Measurements from ENCODE around the gene RPEL1. TPM values are rescaled to one million over a fixed set of nuclear protein-coding genes. Genes with fewer than 3 reads are reported as not detected.
A peak's percentile ranks its signal among the peaks of the same experiment; 100 is the strongest.

RPEL1 gene
- total and polyA plus RNA-seq, 2 donors (not counting 1 experiment from before 2014, with no cell fraction given) = not detected

DNA sequence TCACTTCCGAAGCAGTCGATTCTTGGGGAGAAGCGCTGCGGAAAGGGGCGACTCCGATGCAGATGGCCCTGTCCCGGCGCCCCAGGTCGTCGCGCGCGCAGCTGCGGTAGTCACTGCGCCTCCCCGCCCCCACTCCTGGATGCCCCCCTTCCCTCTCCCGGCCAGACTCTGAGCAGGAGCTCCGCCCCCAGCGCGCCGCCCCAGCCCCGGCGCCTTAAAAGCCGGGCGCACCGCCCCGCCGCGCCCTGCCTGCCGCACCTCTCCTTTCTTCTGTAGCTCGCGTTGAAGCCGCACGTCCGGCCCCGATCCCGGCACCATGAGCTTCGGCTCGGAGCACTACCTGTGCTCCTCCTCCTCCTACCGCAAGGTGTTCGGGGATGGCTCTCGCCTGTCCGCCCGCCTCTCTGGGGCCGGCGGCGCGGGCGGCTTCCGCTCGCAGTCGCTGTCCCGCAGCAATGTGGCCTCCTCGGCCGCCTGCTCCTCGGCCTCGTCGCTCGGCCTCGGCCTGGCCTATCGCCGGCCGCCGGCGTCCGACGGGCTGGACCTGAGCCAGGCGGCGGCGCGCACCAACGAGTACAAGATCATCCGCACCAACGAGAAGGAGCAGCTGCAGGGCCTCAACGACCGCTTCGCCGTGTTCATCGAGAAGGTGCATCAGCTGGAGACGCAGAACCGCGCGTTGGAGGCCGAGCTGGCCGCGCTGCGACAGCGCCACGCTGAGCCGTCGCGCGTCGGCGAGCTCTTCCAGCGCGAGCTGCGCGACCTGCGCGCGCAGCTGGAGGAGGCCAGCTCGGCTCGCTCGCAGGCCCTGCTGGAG, 31.4 kb downstream of the RPEL1 start, which contains the start of gene INA:
TSS of gene INA (plus strand) at position 243 of the 817 bp plus-strand sequence. CDS start at position 317, 74 bp downstream.
- CTCF ChIA-PET = no interaction called here

More for the DNA sequence above, 31.4 kb downstream of the RPEL1 start, which contains the start of gene INA:
- Mint-ChIP-seq H3K9me3 (ENCODE audit: insufficient read depth) (no peaks in the 10 kb centered on the region), H3K4me3 (peak within 1 kb of the TSS; percentile 69), H3K4me1 (peaks cover 7% of the 10 kb centered on the region), H3K27me3 (peaks cover 58% of the 10 kb centered on the region), H3K27ac (no peak within 1 kb of the TSS)
- H3K27me3 ChIP-seq (replicated peaks in 1 of 4; ENCODE audit: control extremely low read depth in 1 of 4, control insufficient read depth in 3 of 4, insufficient read depth in 4 of 4, low read length in 3 of 4) = peaks cover 0 to 64% (median 29%) of the 10 kb centered on the region in 4 experiments
- no peaks in the 10 kb centered on the region for H3K79me2 ChIP-seq (ENCODE audit: control insufficient read depth, insufficient read depth, low read length)
- ATAC-seq (ENCODE audit: low read depth) = no peak
- peak within 1 kb of the TSS; percentile 68 for H3K4me2 ChIP-seq (replicated peaks; ENCODE audit: low read depth, low read length, poor library complexity, severe bottlenecking)
- peaks cover 12 to 21% of the 10 kb centered on the region in 2 donors for H3K4me1 ChIP-seq (ENCODE audit: control insufficient read depth in 2 of 2, insufficient read depth in 2 of 2, low read length in 2 of 2)
- peak within 1 kb of the TSS in 3 of 5 experiments; percentile 28 to 33 (median 31) for H3K4me3 ChIP-seq (ENCODE audit: control extremely low read depth in 1 of 5, extremely low read depth in 1 of 5, insufficient read depth in 1 of 5, low read depth in 2 of 5, low read length in 4 of 5)
- POLR2A ChIA-PET = interaction anchor here (0.6 kb wide), 1 partner anchor 614 kb away, joined by 3 read pairs; no protein-coding TSS in a partner anchor
- H3K36me3 ChIP-seq (replicated peaks in 1 of 2; ENCODE audit: control extremely low read depth in 1 of 2, control insufficient read depth in 1 of 2, extremely low read depth in 1 of 2, insufficient read depth in 2 of 2, low read length in 1 of 2) = no peaks in the 10 kb centered on the region
- peak; percentile 36 for DNase-seq
- intact Hi-C loops (cut with micrococcal nuclease) = no loop called here
- peaks cover 0 to 12% (median 0%) of the 10 kb centered on the region in 3 donors for H3K9me3 ChIP-seq (ENCODE audit: control extremely low read depth in 1 of 3, control insufficient read depth in 2 of 3, insufficient read depth in 1 of 3, low read length in 2 of 3)
- peak within 1 kb of the TSS; percentile 11 for H3K9ac ChIP-seq (ENCODE audit: low read length)
- H2AFZ ChIP-seq (ENCODE audit: insufficient read depth, low read depth, low read length, poor library complexity, severe bottlenecking) = peak within 1 kb of the TSS; percentile 54
- WGBS (ENCODE audit: insufficient coverage) = 3% methylated on average over 105 of the region's 105 CpGs
- no peak for TF ChIP-seq EZH2 (IDR thresholded peaks at IDR 0.05; ENCODE audit: borderline replicate concordance, insufficient read depth, low read depth, low read length, poor library complexity, severe bottlenecking)
- TF ChIP-seq, protein P1, sequence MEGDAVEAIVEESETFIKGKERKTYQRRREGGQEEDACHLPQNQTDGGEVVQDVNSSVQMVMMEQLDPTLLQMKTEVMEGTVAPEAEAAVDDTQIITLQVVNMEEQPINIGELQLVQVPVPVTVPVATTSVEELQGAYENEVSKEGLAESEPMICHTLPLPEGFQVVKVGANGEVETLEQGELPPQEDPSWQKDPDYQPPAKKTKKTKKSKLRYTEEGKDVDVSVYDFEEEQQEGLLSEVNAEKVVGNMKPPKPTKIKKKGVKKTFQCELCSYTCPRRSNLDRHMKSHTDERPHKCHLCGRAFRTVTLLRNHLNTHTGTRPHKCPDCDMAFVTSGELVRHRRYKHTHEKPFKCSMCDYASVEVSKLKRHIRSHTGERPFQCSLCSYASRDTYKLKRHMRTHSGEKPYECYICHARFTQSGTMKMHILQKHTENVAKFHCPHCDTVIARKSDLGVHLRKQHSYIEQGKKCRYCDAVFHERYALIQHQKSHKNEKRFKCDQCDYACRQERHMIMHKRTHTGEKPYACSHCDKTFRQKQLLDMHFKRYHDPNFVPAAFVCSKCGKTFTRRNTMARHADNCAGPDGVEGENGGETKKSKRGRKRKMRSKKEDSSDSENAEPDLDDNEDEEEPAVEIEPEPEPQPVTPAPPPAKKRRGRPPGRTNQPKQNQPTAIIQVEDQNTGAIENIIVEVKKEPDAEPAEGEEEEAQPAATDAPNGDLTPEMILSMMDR (IDR thresholded peaks at IDR 0.05) = no peak
- H4K20me1 ChIP-seq (ENCODE audit: control insufficient read depth, insufficient read depth, low read length, poor library complexity, severe bottlenecking) = no peaks in the 10 kb centered on the region
- H3K27ac ChIP-seq (ENCODE audit: low read length in 2 of 2) = no peak within 1 kb of the TSS
